Sigmoid colon (tissue), 7 donors: Measurements from ENCODE around the gene RNF4. TPM values are rescaled to one million over a fixed set of nuclear protein-coding genes. Genes with fewer than 3 reads are reported as not detected.

Experiments used
- DNase-seq: peaks from one replicate; pipeline ENCODE4 v3.0.0-alpha.2; 2019
- H3K27ac ChIP-seq, 4 donors: fragments of 200-600 bp; sonication (generic); one replicate each; pipeline ENCODE4 v1.5.1; 2016 to 2019; ENCODE audit warnings: mild to moderate bottlenecking in 1 of 4
- H3K27me3 ChIP-seq, 3 donors: fragments of 200-600 bp; sonication (generic); one replicate each; pipeline ENCODE4 v1.5.1; 2019; ENCODE audit warnings: mild to moderate bottlenecking in 1 of 3
- H3K36me3 ChIP-seq, 4 donors: fragments of 200-600 bp; sonication (generic); one replicate each; pipeline ENCODE4 v1.5.1; 2016 to 2019
- H3K4me1 ChIP-seq, 4 donors: fragments of 200-600 bp; sonication (generic); one replicate each; pipeline ENCODE4 v1.5.1; 2017 to 2019
- H3K4me3 ChIP-seq, 4 donors: fragments of 200-600 bp; sonication (generic); one replicate each; pipeline ENCODE4 v1.5.1; 2017 to 2019; ENCODE audit warnings: mild to moderate bottlenecking in 2 of 4, moderate library complexity in 1 of 4
- H3K9me3 ChIP-seq, 4 donors: fragments of 200-600 bp in 3 of 4; sonication (generic) in 3 of 4; one replicate each; pipeline versions ENCODE4 v1.5.1 to v1.6.1; 2013 to 2019
- EP300 ChIP-seq, 4 donors: sonication (generic); formaldehyde crosslinking; IDR thresholded peaks; one replicate each; pipeline ENCODE4 v1.6.1; 2017; ENCODE audit warnings: antibody characterized with exemption in 4 of 4
- POLR2A ChIP-seq, 2 donors: fragments of 450-650 bp; IDR thresholded peaks; one replicate each; pipeline ENCODE4 v1.6.1; 2016; ENCODE audit warnings: antibody characterized with exemption in 2 of 2, mild to moderate bottlenecking in 2 of 2, moderate library complexity in 2 of 2
- POLR2AphosphoS5 ChIP-seq, 4 donors: sonication (generic); formaldehyde crosslinking; IDR thresholded peaks; one replicate each; pipeline ENCODE4 v1.6.1; 2017; ENCODE audit warnings: antibody characterized with exemption in 4 of 4
- WGBS, 2 donors: extraction: QIAGEN DNeasy Blood & Tissue Kit; methylation state at CpG; one replicate each; pipeline ENCODE4 v1.1.7; 2013; 5-methylcytosine and 5-hydroxymethylcytosine counted together
- intact Hi-C: fragments of 100-400 bp; cut with DNase I; formaldehyde crosslinking; loops from one replicate; pipeline ENCODE4 v1.15.1; 2023
- polyA plus RNA-seq, 3 donors: library from polyadenylated mRNA; stranded (reverse); fragments of 200-250 nt; gene quantifications; one replicate each; pipeline ENCODE4 v1.2.3, GENCODE V29; 2013
- total RNA-seq, 4 donors: library from RNA; depleted of rRNA; stranded (reverse); fragments of >200 nt; gene quantifications; one replicate each; pipeline ENCODE4 v1.1.0, GENCODE V29; 2016
- TF ChIP-seq, protein P1 (sequence below), 4 experiments: fragments of 450-650 bp in 3 of 4; fragments of 200-600 bp in 1 of 4; IDR thresholded peaks; one replicate each; pipeline ENCODE4 v1.5.1; 2016 to 2019; ENCODE audit warnings: antibody characterized with exemption in 4 of 4, mild to moderate bottlenecking in 3 of 4, moderate library complexity in 2 of 4
- donor health status: healthy with polysubstance abuse.
- donor health status: Bipolar disorder and iron deficiency.
- donor health status: healthy.

Gene RNF4
- total and polyA plus RNA-seq, 7 donors: 19.8 to 51.0 (median 32.1) TPM

DNA sequence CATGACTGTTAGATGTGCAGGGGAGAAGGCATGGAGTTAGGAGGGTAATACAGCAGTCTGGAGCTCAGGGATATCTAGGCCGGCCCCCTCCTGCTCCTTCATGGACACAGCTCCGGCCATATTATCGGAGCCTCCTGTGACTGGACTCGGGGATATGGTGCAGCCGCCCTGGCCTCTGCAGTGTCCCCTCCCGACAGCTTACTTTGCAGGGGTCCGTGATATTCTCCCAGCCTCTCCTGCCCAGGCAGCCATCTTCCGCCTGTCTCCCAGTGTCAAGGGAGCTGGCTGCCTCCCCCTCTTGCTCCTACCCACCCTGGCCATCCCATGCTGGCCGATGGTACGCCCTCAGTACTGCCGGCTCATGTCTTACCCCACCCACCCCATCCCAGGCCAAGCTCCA lies 19.9 kb upstream of the RNF4 start:
- TF ChIP-seq POLR2AphosphoS5 (IDR thresholded peaks at IDR 0.05) (no peak), POLR2A (IDR thresholded peaks at IDR 0.05) (no peak), EP300 (IDR thresholded peaks at IDR 0.05) (no peak)
- TF ChIP-seq, protein P1, sequence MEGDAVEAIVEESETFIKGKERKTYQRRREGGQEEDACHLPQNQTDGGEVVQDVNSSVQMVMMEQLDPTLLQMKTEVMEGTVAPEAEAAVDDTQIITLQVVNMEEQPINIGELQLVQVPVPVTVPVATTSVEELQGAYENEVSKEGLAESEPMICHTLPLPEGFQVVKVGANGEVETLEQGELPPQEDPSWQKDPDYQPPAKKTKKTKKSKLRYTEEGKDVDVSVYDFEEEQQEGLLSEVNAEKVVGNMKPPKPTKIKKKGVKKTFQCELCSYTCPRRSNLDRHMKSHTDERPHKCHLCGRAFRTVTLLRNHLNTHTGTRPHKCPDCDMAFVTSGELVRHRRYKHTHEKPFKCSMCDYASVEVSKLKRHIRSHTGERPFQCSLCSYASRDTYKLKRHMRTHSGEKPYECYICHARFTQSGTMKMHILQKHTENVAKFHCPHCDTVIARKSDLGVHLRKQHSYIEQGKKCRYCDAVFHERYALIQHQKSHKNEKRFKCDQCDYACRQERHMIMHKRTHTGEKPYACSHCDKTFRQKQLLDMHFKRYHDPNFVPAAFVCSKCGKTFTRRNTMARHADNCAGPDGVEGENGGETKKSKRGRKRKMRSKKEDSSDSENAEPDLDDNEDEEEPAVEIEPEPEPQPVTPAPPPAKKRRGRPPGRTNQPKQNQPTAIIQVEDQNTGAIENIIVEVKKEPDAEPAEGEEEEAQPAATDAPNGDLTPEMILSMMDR (IDR thresholded peaks at IDR 0.05): no peak
- Histone ChIP-seq H3K27ac (no peak overlapping the region), H3K9me3 (no peaks in the 10 kb centered on the region)

GRCh38 chr4:2449511-2450392 lies 19.2 kb upstream of the RNF4 start:
- TF ChIP-seq POLR2AphosphoS5 (IDR thresholded peaks at IDR 0.05): no peak
- no peak overlapping the region for H3K27ac ChIP-seq
- H3K9me3 ChIP-seq: no peaks in the 10 kb centered on the region
- H3K27me3 ChIP-seq: no peaks in the 10 kb centered on the region
- intact Hi-C loops: no loop called here
- no peaks in the 10 kb centered on the region for H3K4me1 ChIP-seq
- peak; percentile 37 for DNase-seq
- H3K4me3 ChIP-seq: no peak overlapping the region
- WGBS, 2 donors: 89 to 90% methylated on average over 27 of the region's 27 CpGs
- no peaks in the 10 kb centered on the region for H3K36me3 ChIP-seq

More for the DNA sequence above, 19.9 kb upstream of the RNF4 start:
- 94 to 95% methylated on average over 11 of the region's 11 CpGs for WGBS, 2 donors
- no peak for DNase-seq
- Histone ChIP-seq H3K4me3 (no peak overlapping the region), H3K27me3 (no peaks in the 10 kb centered on the region), H3K36me3 (no peaks in the 10 kb centered on the region), H3K4me1 (no peaks in the 10 kb centered on the region)
- intact Hi-C loops: no loop called here

GRCh38 chr4:2450394-2451035 lies 18.4 kb upstream of the RNF4 start:
- Histone ChIP-seq H3K27ac (no peak overlapping the region), H3K9me3 (no peaks in the 10 kb centered on the region), H3K36me3 (no peaks in the 10 kb centered on the region), H3K4me3 (no peak overlapping the region), H3K27me3 (no peaks in the 10 kb centered on the region), H3K4me1 (no peaks in the 10 kb centered on the region)
- peak; percentile 54 for DNase-seq
- 87 to 89% methylated on average over 16 of the region's 16 CpGs for WGBS, 2 donors
- TF ChIP-seq, protein P1 (IDR thresholded peaks at IDR 0.05): no peak
- no peak for TF ChIP-seq POLR2AphosphoS5 (IDR thresholded peaks at IDR 0.05)
- TF ChIP-seq POLR2A (IDR thresholded peaks at IDR 0.05): no peak
- no peak for TF ChIP-seq EP300 (IDR thresholded peaks at IDR 0.05)
- intact Hi-C loops: no loop called here

- Histone ChIP-seq H3K27ac (no peak overlapping the region), H3K4me1 (no peaks in the 10 kb centered on the region), H3K4me3 (no peak overlapping the region), H3K9me3 (no peaks in the 10 kb centered on the region), H3K36me3 (no peaks in the 10 kb centered on the region), H3K27me3 (no peaks in the 10 kb centered on the region)
- WGBS, 2 donors: 83 to 87% methylated on average over 10 of the region's 10 CpGs
- intact Hi-C loops: no loop called here
- TF ChIP-seq POLR2AphosphoS5 (IDR thresholded peaks at IDR 0.05): no peak
- TF ChIP-seq, protein P1 (IDR thresholded peaks at IDR 0.05): no peak
- no peak for TF ChIP-seq EP300 (IDR thresholded peaks at IDR 0.05)
- TF ChIP-seq POLR2A (IDR thresholded peaks at IDR 0.05): no peak
- DNase-seq: peak; percentile 56
These were observed 17.8 kb upstream of the RNF4 start for GRCh38 chr4:2451036-2451520.
